Loucy (cell line): ENCODE results near the gene KDM6A.

Source experiments
- H2AFZ ChIP-seq: fragments of 200-600 bp; sonication (generic); 2 replicates; pipeline ENCODE4 v1.6.0; 2016; ENCODE audit warnings: antibody characterized with exemption, mild to moderate bottlenecking, low read length, moderate library complexity
- H3F3A ChIP-seq: fragments of 200-600 bp; 2 replicates; pipeline ENCODE4 v1.6.0; 2016; ENCODE audit warnings: antibody characterized with exemption, low read depth, mild to moderate bottlenecking
- H3K27me3 ChIP-seq: fragments of 200-600 bp; sonication (generic); 2 replicates; pipeline ENCODE4 v1.6.1; 2014; ENCODE audit warnings: low read length, mild to moderate bottlenecking; ENCODE audit not compliant: insufficient read depth, poor library complexity, severe bottlenecking
- H3K36me3 ChIP-seq: fragments of 200-600 bp; sonication (generic); 2 replicates; pipeline ENCODE4 v1.6.1; 2016; ENCODE audit warnings: low read length; ENCODE audit not compliant: insufficient read depth
- H3K4me1 ChIP-seq: fragments of 200-600 bp; sonication (generic); 2 replicates; pipeline ENCODE4 v1.5.1; 2014; ENCODE audit warnings: low read length, mild to moderate bottlenecking; ENCODE audit not compliant: insufficient read depth, poor library complexity, severe bottlenecking
- H3K4me2 ChIP-seq: fragments of 200-600 bp; sonication (generic); 2 replicates; pipeline ENCODE4 v1.6.0; 2014; ENCODE audit warnings: antibody characterized with exemption, low read length, low read depth, mild to moderate bottlenecking; ENCODE audit not compliant: poor library complexity, severe bottlenecking
- H3K4me3 ChIP-seq: fragments of 200-600 bp; sonication (generic); 2 replicates; pipeline ENCODE4 v1.5.1; 2014; ENCODE audit warnings: low read length, mild to moderate bottlenecking, mixed read lengths; ENCODE audit not compliant: poor library complexity, severe bottlenecking
- H3K79me2 ChIP-seq: fragments of 200-600 bp; sonication (generic); 2 replicates; pipeline ENCODE4 v1.6.1; 2014; ENCODE audit warnings: low read length; ENCODE audit not compliant: insufficient read depth
- H3K9ac ChIP-seq: fragments of 200-600 bp; sonication (generic); 2 replicates; pipeline ENCODE4 v1.6.0; 2014; ENCODE audit warnings: mild to moderate bottlenecking, low read depth, low read length, moderate library complexity; ENCODE audit not compliant: poor library complexity, severe bottlenecking
- H3K9me2 ChIP-seq: fragments of 200-600 bp; sonication (generic); replicated peaks from 2 replicates; pipeline ENCODE4 v1.6.1; 2016; ENCODE audit warnings: low read depth, low read length, mixed read lengths
- H3K9me3 ChIP-seq: fragments of 200-600 bp; sonication (generic); 2 replicates; pipeline ENCODE4 v1.6.1; 2014; ENCODE audit warnings: mild to moderate bottlenecking, antibody characterized with exemption, low read length, low read depth; ENCODE audit not compliant: insufficient read depth
- H4K20me1 ChIP-seq: fragments of 200-600 bp; sonication (generic); 2 replicates; pipeline ENCODE4 v1.6.0; 2014; ENCODE audit warnings: antibody characterized with exemption, low read length, mild to moderate bottlenecking; ENCODE audit not compliant: insufficient read depth, poor library complexity, severe bottlenecking
- CTCF ChIP-seq: fragments of 200-600 bp; sonication (generic); conservative IDR thresholded peaks from 2 replicates; pipeline ENCODE4 v1.5.1; 2014; ENCODE audit warnings: mild to moderate bottlenecking, antibody characterized with exemption, low read length
- EZH2phosphoT487 ChIP-seq: fragments of 200-600 bp; IDR thresholded peaks from 2 replicates; pipeline ENCODE4 v1.6.1; 2018; ENCODE audit warnings: antibody characterized with exemption, mild to moderate bottlenecking, moderate library complexity, borderline replicate concordance

The KDM6A gene

GRCh38 chrX:44878780-44879179, 5.8 kb downstream of the KDM6A start:
- Histone ChIP-seq H3K4me1 (peaks cover 6% of the 10 kb centered on the region), H3K9me2 (no peaks in the 10 kb centered on the region), H3K27me3 (no peaks in the 10 kb centered on the region), H3K4me2 (peak overlapping the region; percentile 64), H2AFZ (no peak overlapping the region), H3K36me3 (no peaks in the 10 kb centered on the region), H3K79me2 (peaks cover 99% of the 10 kb centered on the region), H3K4me3 (peak overlapping the region; percentile 23), H4K20me1 (peaks cover 53% of the 10 kb centered on the region), H3K9me3 (no peaks in the 10 kb centered on the region), H3K9ac (no peak overlapping the region), H3F3A (no peaks in the 10 kb centered on the region)
- TF ChIP-seq EZH2phosphoT487: no peak
- TF ChIP-seq CTCF: no peak

- no peak overlapping the region for H3K4me3 ChIP-seq
- peaks cover 99% of the 10 kb centered on the region for H3K79me2 ChIP-seq
- no peak overlapping the region for H3K9ac ChIP-seq
- no peak overlapping the region for H3K4me2 ChIP-seq
- no peak overlapping the region for H2AFZ ChIP-seq
- no peaks in the 10 kb centered on the region for H3F3A ChIP-seq
- no peaks in the 10 kb centered on the region for H3K9me3 ChIP-seq
- no peaks in the 10 kb centered on the region for H3K27me3 ChIP-seq
- no peaks in the 10 kb centered on the region for H3K36me3 ChIP-seq
- no peaks in the 10 kb centered on the region for H3K9me2 ChIP-seq
- TF ChIP-seq CTCF: no peak
- TF ChIP-seq EZH2phosphoT487: no peak
- H4K20me1 ChIP-seq: peaks cover 39% of the 10 kb centered on the region
- H3K4me1 ChIP-seq: no peaks in the 10 kb centered on the region
Measured at GRCh38 chrX:44881549-44881948, 8.6 kb downstream of the KDM6A start.

- Histone ChIP-seq H3K4me2 (no peak overlapping the region), H3K9me2 (no peaks in the 10 kb centered on the region), H2AFZ (no peak overlapping the region), H3K36me3 (no peaks in the 10 kb centered on the region), H3K4me3 (no peak overlapping the region), H3F3A (no peaks in the 10 kb centered on the region), H3K9me3 (no peaks in the 10 kb centered on the region), H3K9ac (no peak overlapping the region), H3K4me1 (no peaks in the 10 kb centered on the region), H4K20me1 (peaks cover 38% of the 10 kb centered on the region), H3K79me2 (peaks cover 99% of the 10 kb centered on the region), H3K27me3 (no peaks in the 10 kb centered on the region)
- no peak for TF ChIP-seq CTCF
- TF ChIP-seq EZH2phosphoT487: no peak
Measured at GRCh38 chrX:44882635-44883034, 9.6 kb downstream of the KDM6A start.
